WTC11 (cell line): ENCODE measurements around the gene COPB1. TPM values are rescaled to one million over a fixed set of nuclear protein-coding genes. Genes with fewer than 3 reads are reported as not detected.
"Not testable (repeated sequence)": the region's sequence is repeated elsewhere in the genome, so short reads cannot be mapped to it uniquely, and the experiment has no call there.

Source experiments
- ATAC-seq: fragments of 200-7000 bp; cut with Tn5 transposase; 2 replicates; pipeline ENCODE4 v1.10.0; 2021; ENCODE audit warnings: mild to moderate bottlenecking, moderate library complexity
- CTCF ChIA-PET: fragments of 300-600 bp; sonication (Branson Sonifier 250); formaldehyde crosslinking; loops from one replicate; lab custom pipeline; 2021; ENCODE audit warnings: antibody characterized with exemption; lab: Charles Lee
- POLR2A ChIA-PET: fragments of 350-600 bp; sonication (Branson Sonifier 250); formaldehyde crosslinking; loops from one replicate; lab custom pipeline; 2021; ENCODE audit warnings: antibody characterized with exemption; lab: Charles Lee
- DNase-seq: peaks from one replicate; pipeline ENCODE4 v3.0.0; 2021; ENCODE audit warnings: low spot score
- H3K27ac Mint-ChIP-seq: 2 replicates; pipeline ENCODE4 v1.8.0; 2021; ENCODE audit warnings: mixed read lengths
- H3K27me3 Mint-ChIP-seq: 2 replicates; pipeline ENCODE4 v1.8.0; 2021; ENCODE audit warnings: low read depth, mild to moderate bottlenecking, moderate library complexity, mixed read lengths
- H3K36me3 Mint-ChIP-seq: 2 replicates; pipeline ENCODE4 v1.8.0; 2021; ENCODE audit warnings: mixed read lengths
- H3K4me1 Mint-ChIP-seq: 2 replicates; pipeline ENCODE4 v1.8.0; 2022; ENCODE audit warnings: mixed read lengths
- H3K4me3 Mint-ChIP-seq: 2 replicates; pipeline ENCODE4 v1.8.0; 2021; ENCODE audit warnings: mild to moderate bottlenecking, moderate library complexity, mixed read lengths
- H3K9me3 Mint-ChIP-seq: 2 replicates; pipeline ENCODE4 v1.8.0; 2021; ENCODE audit warnings: mixed read lengths
- ATF2 ChIP-seq: sonication (generic); formaldehyde crosslinking; IDR thresholded peaks from 2 replicates; pipeline ENCODE4 v1.8.1; 2022; ENCODE audit warnings: low read depth, missing genetic modification reagents, borderline replicate concordance
- CBFB ChIP-seq: sonication (generic); formaldehyde crosslinking; IDR thresholded peaks from 2 replicates; pipeline ENCODE4 v1.8.1; 2022; ENCODE audit warnings: mild to moderate bottlenecking, low read depth, missing genetic modification reagents
- CTCF ChIP-seq: fragments of 200-600 bp; IDR thresholded peaks from 2 replicates; pipeline ENCODE4 v1.8.0; 2022; ENCODE audit warnings: antibody characterized with exemption
- E2F5 ChIP-seq: sonication (generic); formaldehyde crosslinking; IDR thresholded peaks from 2 replicates; pipeline ENCODE4 v1.8.1; 2022; ENCODE audit warnings: mild to moderate bottlenecking, moderate library complexity, missing genetic modification reagents
- ELF4 ChIP-seq: sonication (generic); formaldehyde crosslinking; IDR thresholded peaks from 2 replicates; pipeline ENCODE4 v1.8.1; 2022; ENCODE audit warnings: low read depth, mild to moderate bottlenecking, moderate library complexity, missing genetic modification reagents
- EMX1 ChIP-seq: fragments of 250-450 bp; sonication (Bioruptor Pico); IDR thresholded peaks from 2 replicates; pipeline ENCODE4 v1.8.0; 2021; ENCODE audit warnings: mild to moderate bottlenecking
- ERG ChIP-seq: fragments of 250-450 bp; sonication (Bioruptor Pico); IDR thresholded peaks from 2 replicates; pipeline ENCODE4 v1.8.0; 2021; ENCODE audit warnings: mild to moderate bottlenecking
- ESRRA ChIP-seq: sonication (generic); formaldehyde crosslinking; IDR thresholded peaks from 2 replicates; pipeline ENCODE4 v1.8.1; 2022; ENCODE audit warnings: mild to moderate bottlenecking, missing genetic modification reagents, borderline replicate concordance
- FOXJ3 ChIP-seq: sonication (generic); formaldehyde crosslinking; IDR thresholded peaks from 2 replicates; pipeline ENCODE4 v1.9.0; 2021; ENCODE audit warnings: missing genetic modification reagents, mild to moderate bottlenecking, borderline replicate concordance
- GABPB1 ChIP-seq: sonication (generic); formaldehyde crosslinking; IDR thresholded peaks from 2 replicates; pipeline ENCODE4 v1.8.1; 2023; ENCODE audit warnings: mild to moderate bottlenecking, missing genetic modification reagents
- JAZF1 ChIP-seq: fragments of 250-450 bp; sonication (Bioruptor Pico); IDR thresholded peaks from 2 replicates; pipeline ENCODE4 v1.9.0; 2021; ENCODE audit warnings: moderate library complexity, mild to moderate bottlenecking, inconsistent platforms
- RORB ChIP-seq: fragments of 250-450 bp; sonication (Bioruptor Pico); IDR thresholded peaks from 2 replicates; pipeline ENCODE4 v1.9.0; 2021; ENCODE audit warnings: mild to moderate bottlenecking
- SOX15 ChIP-seq: fragments of 250-450 bp; sonication (Bioruptor Pico); IDR thresholded peaks from 2 replicates; pipeline ENCODE4 v1.9.0; 2021; ENCODE audit warnings: mild to moderate bottlenecking
- SP1 ChIP-seq: sonication (generic); formaldehyde crosslinking; conservative IDR thresholded peaks from 2 replicates; pipeline ENCODE4 v1.8.1; 2022; ENCODE audit warnings: missing genetic modification reagents
- ZMAT4 ChIP-seq: fragments of 250-450 bp; sonication (Bioruptor Pico); IDR thresholded peaks from 2 replicates; pipeline ENCODE4 v1.9.0; 2021; ENCODE audit warnings: mild to moderate bottlenecking
- ZNF121 ChIP-seq: sonication (generic); formaldehyde crosslinking; IDR thresholded peaks from 2 replicates; pipeline ENCODE4 v1.8.0; 2023; ENCODE audit warnings: missing genetic modification reagents
- ZNF281 ChIP-seq: sonication (generic); formaldehyde crosslinking; IDR thresholded peaks from 2 replicates; pipeline ENCODE4 v1.8.0; 2023; ENCODE audit warnings: mild to moderate bottlenecking, missing genetic modification reagents
- ZNF671 ChIP-seq: fragments of 250-450 bp; sonication (Bioruptor Pico); IDR thresholded peaks from 2 replicates; pipeline ENCODE4 v1.8.0; 2021; ENCODE audit warnings: mild to moderate bottlenecking
- total RNA-seq: library from RNA; stranded (reverse); gene quantifications from 3 replicates; pipeline ENCODE4 v1.2.3, GENCODE V29; 2021

The COPB1 gene
- total RNA-seq, 1 experiment from 2014 or later: 76.3 TPM

GRCh38 chr11:14537134-14537599, 37.6 kb upstream of the COPB1 start:
- Mint-ChIP-seq H3K4me1 (peaks cover 19% of the 10 kb centered on the region), H3K4me3 (no peak overlapping the region), H3K9me3 (no peaks in the 10 kb centered on the region), H3K27me3 (peaks cover 4% of the 10 kb centered on the region), H3K27ac (no peak overlapping the region)
- CTCF ChIA-PET: interaction anchor here (0.8 to 7.1 kb wide), 7 partner anchors 17 to 370 kb away, joined by 3 to 72 read pairs (median 4); partner anchors contain the start of genes CYP2R1 and PSMA1
- ATAC-seq (peak; percentile 58), DNase-seq (no peak)
- POLR2A ChIA-PET: no interaction called here
- TF ChIP-seq CTCF (peak; percentile 35; the same call in 1 of the 2 replicates), ELF4 (no peak)
- TF ChIP-seq, all 79 proteins: peak for 1
- H3K36me3 Mint-ChIP-seq: no peaks in the 10 kb centered on the region

GRCh38 chr11:14535166-14535565, 35.6 kb upstream of the COPB1 start:
- CTCF ChIA-PET: interaction anchor here (3.5 kb wide), 1 partner anchor 373 kb away, joined by 17 read pairs; no protein-coding TSS in a partner anchor
- H3K27ac Mint-ChIP-seq, H3K9me3 Mint-ChIP-seq, ATAC-seq, H3K4me3 Mint-ChIP-seq, POLR2A ChIA-PET, DNase-seq, H3K27me3 Mint-ChIP-seq, H3K4me1 Mint-ChIP-seq, H3K36me3 Mint-ChIP-seq: not testable (repeated sequence)

- H3K4me1 Mint-ChIP-seq: peaks cover 6% of the 10 kb centered on the region
- ATAC-seq (no peak; the same call in 1 of the 2 replicates), DNase-seq (no peak)
- POLR2A ChIA-PET: interaction anchor here (1.1 kb wide), 1 partner anchor 9 kb away, joined by 3 read pairs; no protein-coding TSS in a partner anchor
- peaks cover 4% of the 10 kb centered on the region; the same call in 1 of the 2 replicates for H3K9me3 Mint-ChIP-seq
- TF ChIP-seq ZNF671 (no peak), E2F5 (CRISPR knock-in tag) (no peak)
- TF ChIP-seq, all 79 proteins: peak for 0
- H3K27me3 Mint-ChIP-seq: no peaks in the 10 kb centered on the region
- no peaks in the 10 kb centered on the region for H3K36me3 Mint-ChIP-seq
- H3K4me3 Mint-ChIP-seq: no peak overlapping the region
- no peak overlapping the region for H3K27ac Mint-ChIP-seq
- CTCF ChIA-PET: interaction anchor here (0.8 to 1.0 kb wide), 2 partner anchors 93 to 378 kb away, joined by 3 to 5 read pairs; no protein-coding TSS in a partner anchor
These were observed 30.3 kb upstream of the COPB1 start for GRCh38 chr11:14529951-14530350.

- H3K9me3 Mint-ChIP-seq: peaks cover 4% of the 10 kb centered on the region; the same call in 1 of the 2 replicates
- DNase-seq (no peak), ATAC-seq (no peak)
- peaks cover 6% of the 10 kb centered on the region for H3K4me1 Mint-ChIP-seq
- no peak overlapping the region for H3K27ac Mint-ChIP-seq
- ChIA-PET CTCF (interaction anchor here (0.8 to 1.0 kb wide), 2 partner anchors 94 to 379 kb away, joined by 3 to 5 read pairs; no protein-coding TSS in a partner anchor), POLR2A (interaction anchor here (0.6 to 1.1 kb wide), 2 partner anchors 8 to 129 kb away, joined by 3 read pairs; no protein-coding TSS in a partner anchor)
- no peak overlapping the region for H3K4me3 Mint-ChIP-seq
- H3K36me3 Mint-ChIP-seq: no peaks in the 10 kb centered on the region
- no peaks in the 10 kb centered on the region for H3K27me3 Mint-ChIP-seq
- TF ChIP-seq GABPB1 (CRISPR knock-in tag) (no peak), ZMAT4 (no peak), ERG (CRISPR knock-in tag) (no peak), JAZF1 (no peak), ZNF121 (CRISPR knock-in tag) (no peak), ZNF281 (no peak), SOX15 (CRISPR knock-in tag) (no peak), ESRRA (CRISPR knock-in tag) (no peak), SP1 (CRISPR knock-in tag) (no peak), CBFB (CRISPR knock-in tag) (no peak), FOXJ3 (no peak), RORB (no peak), ATF2 (no peak), EMX1 (CRISPR knock-in tag) (no peak)
These were observed 29.7 kb upstream of the COPB1 start for GRCh38 chr11:14529321-14529720.
